ENCODE measurements around the gene TJP2. TPM values are rescaled to one million over a fixed set of nuclear protein-coding genes. Genes with fewer than 3 reads are reported as not detected.
"Not testable (repeated sequence)": the region's sequence is repeated elsewhere in the genome, so short reads cannot be mapped to it uniquely, and the experiment has no call there.

Gene TJP2
- total RNA-seq, 4 donors from 2014 or later, result 114 to 221 (median 156) TPM

GRCh38 chr9:69158471-69158870 is 15.6 kb upstream of the TJP2 start:
- DNase-seq (ENCODE audit: low spot score) (no peak), ATAC-seq (ENCODE audit: low FRiP score) (no peak)
- TF ChIP-seq CTCF (IDR thresholded peaks at IDR 0.05), result no peak

- not testable (repeated sequence) for DNase-seq (ENCODE audit: low spot score); ATAC-seq (ENCODE audit: low FRiP score)
These were observed 9.5 kb upstream of the TJP2 start for GRCh38 chr9:69164573-69164972.

GRCh38 chr9:69165581-69165980 is 8.5 kb upstream of the TJP2 start:
- no peak for DNase-seq (ENCODE audit: low spot score)
- no peak for TF ChIP-seq CTCF (IDR thresholded peaks at IDR 0.05)
- ATAC-seq (ENCODE audit: low FRiP score), result no peak

- TF ChIP-seq CTCF (IDR thresholded peaks at IDR 0.05), result no peak
- ATAC-seq (ENCODE audit: low FRiP score) (peak; percentile 42), DNase-seq (ENCODE audit: low spot score) (no peak)
These were observed 5.3 kb upstream of the TJP2 start for GRCh38 chr9:69168709-69169217.

- no peak for TF ChIP-seq CTCF (IDR thresholded peaks at IDR 0.05)
These were observed 3.8 kb upstream of the TJP2 start for GRCh38 chr9:69170231-69170630.

GRCh38 chr9:69171049-69171448 is 3.0 kb upstream of the TJP2 start:
- no peak for TF ChIP-seq CTCF (IDR thresholded peaks at IDR 0.05)
- DNase-seq (ENCODE audit: low spot score) (no peak), ATAC-seq (ENCODE audit: low FRiP score) (peak; percentile 29)

More at GRCh38 chr9:69170231-69170630, 3.8 kb upstream of the TJP2 start:
- ATAC-seq (ENCODE audit: low FRiP score) (no peak), DNase-seq (ENCODE audit: low spot score) (no peak)

- DNase-seq (ENCODE audit: low spot score) (no peak), ATAC-seq (ENCODE audit: low FRiP score) (no peak)
- TF ChIP-seq CTCF (IDR thresholded peaks at IDR 0.05), result no peak
These were observed 2.6 kb upstream of the TJP2 start for GRCh38 chr9:69171517-69171916.

- no peak for TF ChIP-seq CTCF (IDR thresholded peaks at IDR 0.05)
- no peak for DNase-seq (ENCODE audit: low spot score)
- no peak for ATAC-seq (ENCODE audit: low FRiP score)
These were observed 1.2 kb upstream of the TJP2 start for GRCh38 chr9:69172895-69173294.

Data from omental fat pad (tissue), 4 donors.